ENCODE data around the gene HIPK3.

The HIPK3 gene

DNA sequence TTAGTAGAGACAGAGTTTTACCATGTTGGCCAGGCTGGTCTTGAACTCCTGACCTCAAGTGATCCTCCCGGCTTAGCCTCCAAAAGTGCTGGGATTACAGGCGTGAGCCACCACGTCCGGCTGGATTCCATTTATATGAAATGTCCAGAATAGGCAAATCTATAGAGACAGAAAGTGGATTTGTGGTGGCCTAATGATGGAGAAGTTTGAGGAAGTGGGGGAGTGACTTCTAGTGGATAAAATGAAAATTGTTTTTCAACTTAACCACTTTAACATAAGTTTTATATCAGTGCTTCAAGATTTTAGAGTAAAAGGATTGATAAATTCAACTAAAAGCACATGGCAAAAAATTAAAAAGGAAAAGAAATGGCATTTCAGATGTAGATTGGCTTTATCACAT lies 66.2 kb downstream of the HIPK3 start:
- no peak overlapping the region for H3K4me3 ChIP-seq (ENCODE audit: low read depth in 1 of 2, low read length in 2 of 2)
- H3K9me3 ChIP-seq (ENCODE audit: insufficient read depth, low read length, severe bottlenecking), result no peaks in the 10 kb centered on the region
- H4K20me1 ChIP-seq (ENCODE audit: insufficient read depth, low read length), result peaks cover 29% of the 10 kb centered on the region
- no peaks in the 10 kb centered on the region for H3K27me3 ChIP-seq (ENCODE audit: insufficient read depth, low read length, poor library complexity)
- no peak overlapping the region for H3K27ac ChIP-seq (ENCODE audit: low read length)
- no peak for ATAC-seq (ENCODE audit: insufficient read depth, low read depth)
- no peak for DNase-seq
- H3K4me2 ChIP-seq (ENCODE audit: insufficient read depth, low read length), result no peak overlapping the region
- H3K79me2 ChIP-seq (ENCODE audit: insufficient read depth, low read length), result peaks cover 82% of the 10 kb centered on the region
- H2AFZ ChIP-seq (ENCODE audit: low read depth, low read length), result no peak overlapping the region
- no peaks in the 10 kb centered on the region for H3K4me1 ChIP-seq (ENCODE audit: insufficient read depth, low read length)
- H3K36me3 ChIP-seq (ENCODE audit: insufficient read depth, low read length), result no peaks in the 10 kb centered on the region
- TF ChIP-seq, protein P1, sequence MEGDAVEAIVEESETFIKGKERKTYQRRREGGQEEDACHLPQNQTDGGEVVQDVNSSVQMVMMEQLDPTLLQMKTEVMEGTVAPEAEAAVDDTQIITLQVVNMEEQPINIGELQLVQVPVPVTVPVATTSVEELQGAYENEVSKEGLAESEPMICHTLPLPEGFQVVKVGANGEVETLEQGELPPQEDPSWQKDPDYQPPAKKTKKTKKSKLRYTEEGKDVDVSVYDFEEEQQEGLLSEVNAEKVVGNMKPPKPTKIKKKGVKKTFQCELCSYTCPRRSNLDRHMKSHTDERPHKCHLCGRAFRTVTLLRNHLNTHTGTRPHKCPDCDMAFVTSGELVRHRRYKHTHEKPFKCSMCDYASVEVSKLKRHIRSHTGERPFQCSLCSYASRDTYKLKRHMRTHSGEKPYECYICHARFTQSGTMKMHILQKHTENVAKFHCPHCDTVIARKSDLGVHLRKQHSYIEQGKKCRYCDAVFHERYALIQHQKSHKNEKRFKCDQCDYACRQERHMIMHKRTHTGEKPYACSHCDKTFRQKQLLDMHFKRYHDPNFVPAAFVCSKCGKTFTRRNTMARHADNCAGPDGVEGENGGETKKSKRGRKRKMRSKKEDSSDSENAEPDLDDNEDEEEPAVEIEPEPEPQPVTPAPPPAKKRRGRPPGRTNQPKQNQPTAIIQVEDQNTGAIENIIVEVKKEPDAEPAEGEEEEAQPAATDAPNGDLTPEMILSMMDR (IDR thresholded peaks at IDR 0.05; ENCODE audit: borderline replicate concordance, extremely low read depth, low read length, poor library complexity, severe bottlenecking), result no peak
- no peak for TF ChIP-seq EZH2 (IDR thresholded peaks at IDR 0.05; ENCODE audit: borderline replicate concordance, low read depth, low read length, severe bottlenecking)
- H3K9ac ChIP-seq (ENCODE audit: low read depth, low read length), result no peak overlapping the region

DNA sequence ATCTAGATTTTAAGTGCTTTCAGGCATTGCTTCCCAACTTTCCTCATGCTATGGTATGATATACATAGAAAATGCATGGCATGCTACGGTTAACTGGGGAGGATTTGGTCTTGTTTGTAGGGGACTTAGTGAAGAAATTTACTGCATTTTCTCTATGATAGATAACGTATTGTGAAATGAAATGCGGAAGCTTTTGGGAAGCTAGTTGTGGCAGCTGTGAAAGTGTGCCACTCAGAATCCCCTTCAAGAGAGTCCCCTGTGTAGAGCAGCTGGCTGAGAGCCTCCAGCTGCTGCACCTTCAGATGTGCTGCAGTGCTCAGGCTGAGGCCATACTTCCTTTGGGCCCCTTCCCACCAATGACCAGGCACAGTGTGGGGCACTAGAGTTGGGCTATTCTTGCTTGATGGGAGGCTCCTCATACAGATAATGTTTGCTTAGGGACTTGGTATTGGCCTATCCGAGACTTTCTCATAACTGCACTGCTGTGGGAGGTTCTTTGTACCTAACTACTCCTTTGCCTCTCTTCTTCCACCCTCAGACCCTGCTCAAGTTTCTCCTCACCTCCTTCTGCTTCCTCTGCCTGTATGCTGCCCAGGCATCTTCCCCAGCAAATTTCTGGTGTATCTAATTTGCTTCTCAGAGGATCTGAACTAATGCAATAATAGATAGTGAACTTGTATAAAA lies 67.3 kb downstream of the HIPK3 start:
- no peak overlapping the region for H3K9ac ChIP-seq (ENCODE audit: low read depth, low read length)
- no peaks in the 10 kb centered on the region for H3K27me3 ChIP-seq (ENCODE audit: insufficient read depth, low read length, poor library complexity)
- ATAC-seq (ENCODE audit: insufficient read depth, low read depth) (peak; percentile 69), DNase-seq (no peak)
- peaks cover under 1% of the 10 kb centered on the region for H3K36me3 ChIP-seq (ENCODE audit: insufficient read depth, low read length)
- no peak overlapping the region for H2AFZ ChIP-seq (ENCODE audit: low read depth, low read length)
- peaks cover 75% of the 10 kb centered on the region for H3K79me2 ChIP-seq (ENCODE audit: insufficient read depth, low read length)
- H3K4me1 ChIP-seq (ENCODE audit: insufficient read depth, low read length), result no peaks in the 10 kb centered on the region
- H3K4me3 ChIP-seq (ENCODE audit: low read depth in 1 of 2, low read length in 2 of 2), result no peak overlapping the region
- H4K20me1 ChIP-seq (ENCODE audit: insufficient read depth, low read length), result peaks cover 29% of the 10 kb centered on the region
- H3K9me3 ChIP-seq (ENCODE audit: insufficient read depth, low read length, severe bottlenecking), result no peaks in the 10 kb centered on the region
- TF ChIP-seq, protein P1 (IDR thresholded peaks at IDR 0.05; ENCODE audit: borderline replicate concordance, extremely low read depth, low read length, poor library complexity, severe bottlenecking), result no peak
- TF ChIP-seq EZH2 (IDR thresholded peaks at IDR 0.05; ENCODE audit: borderline replicate concordance, low read depth, low read length, severe bottlenecking), result no peak
- H3K4me2 ChIP-seq (ENCODE audit: insufficient read depth, low read length), result no peak overlapping the region
- no peak overlapping the region for H3K27ac ChIP-seq (ENCODE audit: low read length)

DNA sequence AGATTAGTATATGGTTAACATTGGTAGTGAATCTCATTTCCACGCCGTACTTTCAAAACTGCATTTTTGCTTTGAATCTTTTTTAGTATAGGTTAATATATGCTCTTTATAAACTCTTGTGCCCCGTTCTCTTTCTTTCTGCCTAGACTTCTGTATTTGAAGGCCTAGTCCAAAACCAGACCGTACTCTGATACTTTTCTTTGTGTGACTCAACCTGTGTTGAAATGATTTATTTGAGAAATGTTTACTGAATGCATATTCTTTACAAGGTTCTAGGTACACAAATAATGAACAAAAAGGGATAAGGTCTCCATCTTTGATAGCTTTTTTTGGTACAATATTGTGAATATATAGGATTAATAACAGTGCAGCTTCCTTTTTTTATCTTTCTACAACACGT lies 68.3 kb downstream of the HIPK3 start:
- H3K4me2 ChIP-seq (ENCODE audit: insufficient read depth, low read length), result no peak overlapping the region
- H3K9me3 ChIP-seq (ENCODE audit: insufficient read depth, low read length, severe bottlenecking), result no peaks in the 10 kb centered on the region
- DNase-seq (no peak), ATAC-seq (ENCODE audit: insufficient read depth, low read depth) (no peak)
- H3K4me1 ChIP-seq (ENCODE audit: insufficient read depth, low read length), result no peaks in the 10 kb centered on the region
- H3K4me3 ChIP-seq (ENCODE audit: low read depth in 1 of 2, low read length in 2 of 2), result no peak overlapping the region
- no peak overlapping the region for H2AFZ ChIP-seq (ENCODE audit: low read depth, low read length)
- H3K27me3 ChIP-seq (ENCODE audit: insufficient read depth, low read length, poor library complexity), result no peaks in the 10 kb centered on the region
- no peak overlapping the region for H3K27ac ChIP-seq (ENCODE audit: low read length)
- no peak overlapping the region for H3K9ac ChIP-seq (ENCODE audit: low read depth, low read length)
- H3K79me2 ChIP-seq (ENCODE audit: insufficient read depth, low read length), result peaks cover 70% of the 10 kb centered on the region
- TF ChIP-seq, protein P1 (IDR thresholded peaks at IDR 0.05; ENCODE audit: borderline replicate concordance, extremely low read depth, low read length, poor library complexity, severe bottlenecking), result no peak
- no peak for TF ChIP-seq EZH2 (IDR thresholded peaks at IDR 0.05; ENCODE audit: borderline replicate concordance, low read depth, low read length, severe bottlenecking)
- peaks cover 5% of the 10 kb centered on the region for H3K36me3 ChIP-seq (ENCODE audit: insufficient read depth, low read length)
- peaks cover 22% of the 10 kb centered on the region for H4K20me1 ChIP-seq (ENCODE audit: insufficient read depth, low read length)
